Peyer's patch (tissue), 4 donors: ENCODE measurements around the gene DDX42.

Experiments used
- CTCF ChIP-seq, 6 experiments: fragments of 450-650 bp in 4 of 6; fragments of 200-600 bp in 2 of 6; sonication (generic) in 1 of 6; IDR thresholded peaks; one replicate each; pipeline ENCODE4 v1.5.1; 2017 to 2019; ENCODE audit warnings: antibody characterized with exemption in 6 of 6, mild to moderate bottlenecking in 3 of 6, moderate library complexity in 1 of 6
- POLR2A ChIP-seq, 2 donors: fragments of 450-650 bp; IDR thresholded peaks; one replicate each; pipeline ENCODE4 v1.5.1; 2017; ENCODE audit warnings: antibody characterized with exemption in 2 of 2, mild to moderate bottlenecking in 2 of 2, moderate library complexity in 2 of 2

GRCh38 chr17:63766754-63767153 lies 7.2 kb upstream of the DDX42 start:
- TF ChIP-seq CTCF (IDR thresholded peaks at IDR 0.05) (no peak), POLR2A (IDR thresholded peaks at IDR 0.05) (no peak)
